ENCODE results near the gene TMSB10.

TMSB10 gene

DNA sequence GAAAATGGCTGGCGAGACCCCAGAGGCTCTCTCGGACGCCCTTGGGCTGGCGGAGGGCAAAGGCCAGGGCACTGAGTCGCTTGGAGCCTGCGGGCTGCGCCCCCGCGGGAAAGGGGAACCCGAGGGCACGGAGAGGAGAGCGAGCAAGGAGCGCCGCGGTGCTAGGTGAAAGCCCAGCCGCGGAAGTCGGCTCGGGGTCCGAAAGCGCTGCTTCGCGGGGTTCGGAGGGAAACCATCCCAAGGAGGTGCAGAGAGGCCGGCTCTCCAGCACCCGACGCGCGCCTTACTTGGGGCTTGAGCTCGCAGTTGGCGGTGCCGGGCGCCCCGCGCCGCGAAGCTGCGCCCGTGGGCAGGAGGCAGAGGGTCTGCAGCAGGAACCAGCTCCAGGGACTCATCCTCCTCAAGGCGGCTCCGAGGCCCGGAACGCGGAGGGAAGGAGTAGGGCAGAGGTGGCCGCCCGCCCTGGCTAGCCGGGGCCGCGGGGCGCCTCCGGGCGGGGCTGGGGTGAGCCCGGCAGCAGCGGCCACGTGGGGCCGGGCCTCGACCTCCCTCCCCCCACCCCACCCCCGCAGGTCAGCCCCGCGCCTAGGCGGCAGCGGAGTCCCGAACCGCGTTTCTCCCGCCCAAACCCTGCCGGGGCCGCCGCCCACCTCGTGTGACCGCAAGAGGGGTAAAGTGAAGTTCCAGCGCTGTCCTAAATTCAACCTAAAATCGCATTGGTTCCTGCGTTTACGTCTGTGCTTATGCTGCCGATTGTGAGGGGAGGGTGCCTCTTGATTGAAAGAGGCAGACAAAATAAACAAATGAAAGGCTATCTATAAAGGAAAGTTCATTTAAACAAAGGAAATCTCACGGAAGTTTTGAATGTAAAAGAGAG lies 24.6 kb upstream of the TMSB10 start, which contains the start of gene TRABD2A:
TRABD2A (minus strand) TSS at position 440 of the 877 bp plus-strand sequence; CDS start at position 395, 45 bp downstream.
- DNase-seq (ENCODE audit: low spot score) = peak; percentile 54

GRCh38 chr2:84881581-84882413 lies 23.7 kb upstream of the TMSB10 start:
- DNase-seq (ENCODE audit: low spot score) = peak; percentile 78

- no peak for DNase-seq (ENCODE audit: low spot score)
These were observed 23.1 kb upstream of the TMSB10 start for GRCh38 chr2:84882414-84882738.

DNA sequence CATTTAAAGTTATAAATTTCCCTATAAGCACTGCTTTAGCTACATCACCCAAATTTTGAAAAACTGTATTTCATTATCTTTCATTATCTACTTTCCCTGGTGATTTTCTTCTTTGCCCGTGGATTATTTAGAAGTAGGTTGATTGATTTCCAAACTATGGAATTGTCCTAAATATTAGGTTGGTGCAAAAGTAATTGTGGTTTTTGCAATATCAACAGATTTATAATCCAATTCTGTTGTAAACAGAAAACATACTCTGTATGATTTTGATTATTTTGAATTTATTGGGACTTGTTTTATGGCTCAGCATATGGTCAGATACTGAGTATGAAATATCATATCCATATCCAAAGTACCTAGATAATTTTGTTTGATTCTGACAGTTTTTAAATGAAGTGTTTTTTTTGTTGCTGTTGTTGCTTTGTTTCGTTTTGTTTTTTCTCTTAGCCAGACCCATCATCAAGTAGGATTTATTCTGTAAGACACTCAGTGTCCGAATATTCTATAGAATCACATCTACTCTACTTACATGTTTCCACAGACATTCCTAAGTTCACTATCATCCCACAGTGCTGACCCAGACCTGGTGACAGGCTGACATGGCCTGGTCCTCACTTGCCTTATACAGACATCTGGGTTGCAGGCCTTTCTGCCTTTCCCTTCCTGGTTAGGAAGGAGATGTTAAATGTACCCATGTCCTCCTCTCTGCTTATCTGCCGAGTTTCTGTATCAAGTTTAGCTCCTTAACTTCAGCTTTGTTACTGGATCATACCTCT lies 22.5 kb upstream of the TMSB10 start:
- no peak for DNase-seq (ENCODE audit: low spot score)

DNA sequence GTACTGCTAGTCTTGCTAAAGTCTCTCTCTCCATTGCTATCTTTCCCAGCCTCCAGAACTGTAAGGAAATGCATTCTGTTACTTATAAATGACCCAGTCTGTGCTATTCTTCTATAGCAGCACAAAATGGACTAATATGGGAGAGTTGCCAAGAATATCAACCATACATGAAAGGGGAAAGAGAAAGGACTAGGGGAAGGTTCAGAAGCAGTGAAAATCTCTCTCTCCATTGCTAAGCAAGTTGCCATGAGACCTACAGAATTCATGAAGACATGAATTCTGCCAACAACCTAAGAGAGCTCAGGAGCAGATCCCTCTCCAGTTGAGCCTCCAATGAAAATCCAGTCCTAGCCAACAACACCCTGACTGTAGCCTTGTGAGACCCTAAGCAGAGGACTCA lies 21.0 kb upstream of the TMSB10 start:
- no peak for DNase-seq (ENCODE audit: low spot score)

- no peak for DNase-seq (ENCODE audit: low spot score)
These were observed 20.3 kb upstream of the TMSB10 start for GRCh38 chr2:84885111-84885510.

DNA sequence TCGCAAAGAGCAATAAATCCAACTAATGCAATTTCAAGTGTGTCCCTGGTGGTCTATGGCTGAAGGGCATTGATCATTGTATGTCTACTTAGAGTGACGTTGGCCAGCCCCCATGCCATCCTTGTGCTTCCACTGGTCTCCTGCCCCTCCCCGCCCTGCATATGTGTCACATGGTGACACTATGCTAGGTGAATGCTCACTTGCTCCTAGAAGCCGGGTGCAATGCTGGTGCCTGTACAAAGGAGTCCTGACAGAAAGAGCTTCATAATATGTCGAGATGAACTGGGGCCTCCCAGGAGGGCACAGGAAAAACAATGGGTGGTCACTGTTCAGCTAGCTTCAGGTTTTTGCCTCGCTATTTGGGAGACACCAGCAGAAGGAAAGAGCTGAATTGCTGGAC lies 18.7 kb upstream of the TMSB10 start:
- no peak for DNase-seq (ENCODE audit: low spot score)

DNA sequence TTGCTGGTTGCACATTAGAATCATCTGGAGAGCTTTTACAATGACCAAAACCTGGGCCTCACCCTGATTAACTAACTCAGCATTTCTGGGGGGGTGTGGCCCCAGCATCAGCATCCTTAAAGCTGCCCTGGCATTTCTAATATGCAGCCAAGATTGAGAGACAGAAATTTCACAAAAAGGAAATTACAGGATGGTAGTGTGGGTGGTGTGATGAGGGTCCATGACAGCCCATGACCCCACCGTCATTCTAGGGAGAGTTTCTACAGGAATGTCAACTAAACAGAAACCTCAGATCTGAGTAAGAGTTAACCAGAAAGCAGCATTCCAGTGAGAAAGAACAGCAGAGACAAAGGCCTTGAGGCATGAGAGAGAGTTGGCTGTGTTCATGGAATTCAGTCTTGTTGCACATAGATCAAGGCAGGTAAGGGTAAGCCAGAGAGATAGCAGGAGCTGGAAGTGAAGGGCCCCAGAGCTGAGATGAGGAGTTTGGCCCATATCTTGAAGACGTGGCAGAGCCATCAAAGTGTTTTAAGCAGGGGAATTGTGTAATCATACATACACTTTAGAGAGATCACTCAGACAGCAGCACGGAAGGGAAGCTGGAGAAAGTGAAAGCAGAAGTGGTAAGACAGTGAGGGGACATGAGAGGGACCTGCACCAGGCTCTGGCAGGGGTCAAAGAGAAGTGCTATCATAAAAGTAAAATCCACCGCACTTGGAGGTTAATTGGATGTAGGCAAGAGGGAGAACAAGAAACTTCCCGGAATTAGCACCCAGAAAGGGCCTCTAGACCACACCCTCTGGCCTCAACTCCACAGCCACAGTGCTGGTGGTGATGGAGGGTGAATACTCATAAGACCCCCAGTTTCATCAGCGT lies 16.8 kb upstream of the TMSB10 start:
- DNase-seq (ENCODE audit: low spot score) = no peak

DNA sequence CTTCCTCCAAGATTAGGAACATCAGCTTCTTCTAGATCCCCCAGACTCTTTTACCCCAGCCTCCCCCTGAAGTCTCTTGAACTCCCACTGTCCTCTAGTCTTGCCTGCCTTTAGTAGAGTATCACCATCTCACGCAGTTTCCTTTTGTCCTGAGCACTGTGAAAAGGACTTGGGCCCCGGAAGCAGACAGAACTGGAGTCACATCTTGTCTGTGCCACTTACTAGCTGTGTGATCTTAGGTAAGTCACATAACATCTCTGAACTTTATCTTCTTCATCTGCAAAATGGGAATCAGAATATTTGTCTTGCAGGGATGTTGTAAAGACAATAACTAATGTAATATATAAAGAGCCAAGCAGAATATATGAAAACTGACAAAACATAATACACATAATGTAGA lies 16.1 kb upstream of the TMSB10 start:
- no peak for DNase-seq (ENCODE audit: low spot score)

- DNase-seq (ENCODE audit: low spot score) = no peak
These were observed 14.0 kb upstream of the TMSB10 start for GRCh38 chr2:84891355-84892010.

DNA sequence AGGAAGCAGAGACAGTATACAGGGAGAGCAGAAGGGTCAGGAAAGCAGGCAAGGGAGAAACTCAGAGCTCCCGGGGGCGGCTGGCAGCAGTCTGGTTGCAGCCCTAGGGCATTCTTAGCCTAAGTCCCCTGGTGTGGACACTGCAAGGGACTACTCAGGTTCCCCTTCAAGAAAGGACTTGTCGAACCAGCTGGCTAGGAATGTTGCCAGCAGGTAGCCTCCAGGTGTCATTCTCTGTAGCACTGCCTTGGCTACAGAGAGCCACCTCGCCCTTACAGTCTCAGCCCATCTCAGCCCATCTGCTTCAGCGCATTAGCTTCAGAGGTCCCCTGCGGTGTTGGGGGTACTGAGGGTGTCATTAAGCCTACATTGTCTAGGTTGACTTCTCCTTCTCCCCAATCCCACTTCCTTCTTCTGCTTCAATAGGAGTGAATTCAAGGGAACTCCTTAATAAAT lies 11.3 kb upstream of the TMSB10 start:
- DNase-seq (ENCODE audit: low spot score) = no peak

DNA sequence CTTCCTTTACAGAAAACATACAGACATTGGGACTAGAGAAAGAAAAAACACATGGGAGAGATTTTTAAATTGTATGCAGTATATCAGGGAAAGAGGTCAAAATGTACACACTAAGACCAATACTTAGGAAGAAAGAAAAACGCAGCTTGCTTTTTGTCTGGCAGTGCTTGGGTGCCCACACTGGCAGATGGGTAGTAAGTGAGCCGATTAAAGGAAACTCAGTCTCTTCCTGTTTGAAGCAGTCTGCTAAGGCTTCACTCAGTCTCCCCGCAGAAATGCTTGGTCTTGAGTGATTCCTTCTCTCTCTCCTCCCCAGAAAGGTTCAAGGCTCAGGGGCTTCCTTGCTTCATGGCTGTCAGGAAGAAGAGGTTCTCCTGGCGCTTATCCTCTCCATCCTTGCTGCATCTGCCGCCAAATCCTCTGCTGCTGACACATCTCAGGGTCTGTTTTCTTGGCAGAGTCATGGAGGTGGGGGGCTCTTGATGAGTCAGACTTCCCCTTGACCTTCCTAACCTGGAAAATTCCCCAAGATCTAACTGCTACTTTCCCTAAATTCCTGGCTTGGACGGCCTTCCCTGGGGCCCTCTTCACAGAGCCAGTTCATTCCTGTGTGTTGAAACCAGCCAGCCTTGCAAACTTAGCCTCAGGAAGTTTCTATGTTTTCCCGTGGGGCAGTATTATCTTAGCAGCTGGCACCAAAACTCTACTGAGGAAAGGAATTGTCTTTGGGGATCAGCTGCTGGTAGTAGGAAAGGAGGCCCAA lies 10.5 kb upstream of the TMSB10 start:
- no peak for DNase-seq (ENCODE audit: low spot score)

- no peak for DNase-seq (ENCODE audit: low spot score)
These were observed 8.9 kb upstream of the TMSB10 start for GRCh38 chr2:84896567-84896966.

GRCh38 chr2:84897773-84898172 lies 7.7 kb upstream of the TMSB10 start:
- no peak for DNase-seq (ENCODE audit: low spot score)

DNA sequence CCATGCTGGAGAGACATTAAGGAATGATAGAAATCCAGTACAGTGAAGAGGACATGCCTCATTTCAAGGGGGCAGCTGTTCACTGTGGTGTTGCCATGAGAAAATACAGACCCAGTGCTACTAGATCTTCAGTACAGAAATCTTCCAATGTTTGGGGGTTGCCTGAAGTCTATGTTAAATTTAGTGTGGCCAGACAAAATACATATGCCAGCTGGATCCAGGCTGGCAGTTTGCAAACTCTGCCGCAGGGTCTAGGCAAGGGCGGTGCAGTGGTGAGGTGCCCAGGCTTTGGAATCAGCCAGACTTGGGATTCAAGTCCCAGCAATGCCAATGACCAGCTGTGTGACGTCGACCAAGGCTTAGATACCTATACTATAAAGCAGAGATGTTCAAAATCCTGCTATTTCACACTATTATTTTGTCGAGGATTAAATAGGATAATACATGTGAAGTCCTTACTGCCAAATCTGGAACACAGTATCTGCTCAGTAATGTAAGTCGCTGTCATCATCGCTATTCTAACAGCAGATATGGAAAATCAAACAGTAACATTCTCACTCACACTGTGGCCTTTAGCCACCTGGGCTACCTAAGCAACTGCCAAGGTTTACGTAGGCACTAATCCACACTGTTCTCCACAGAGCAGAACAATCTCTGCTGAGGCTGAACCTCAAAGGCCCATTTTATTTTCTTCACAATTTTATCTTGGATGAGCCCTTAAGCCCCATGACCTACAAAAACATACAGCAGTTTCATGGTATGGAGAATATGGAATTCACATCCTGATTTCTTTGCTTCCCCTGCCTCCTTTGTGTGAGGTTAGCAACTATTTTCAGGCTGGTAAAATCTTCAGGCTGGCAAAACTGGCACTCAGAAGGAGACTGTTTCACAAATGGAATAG lies 5.9 kb upstream of the TMSB10 start:
- DNase-seq (ENCODE audit: low spot score) = no peak

- no peak for DNase-seq (ENCODE audit: low spot score)
These were observed 4.5 kb upstream of the TMSB10 start for GRCh38 chr2:84900971-84901370.

GRCh38 chr2:84901593-84902120 lies 3.8 kb upstream of the TMSB10 start:
- no peak for DNase-seq (ENCODE audit: low spot score)

DNA sequence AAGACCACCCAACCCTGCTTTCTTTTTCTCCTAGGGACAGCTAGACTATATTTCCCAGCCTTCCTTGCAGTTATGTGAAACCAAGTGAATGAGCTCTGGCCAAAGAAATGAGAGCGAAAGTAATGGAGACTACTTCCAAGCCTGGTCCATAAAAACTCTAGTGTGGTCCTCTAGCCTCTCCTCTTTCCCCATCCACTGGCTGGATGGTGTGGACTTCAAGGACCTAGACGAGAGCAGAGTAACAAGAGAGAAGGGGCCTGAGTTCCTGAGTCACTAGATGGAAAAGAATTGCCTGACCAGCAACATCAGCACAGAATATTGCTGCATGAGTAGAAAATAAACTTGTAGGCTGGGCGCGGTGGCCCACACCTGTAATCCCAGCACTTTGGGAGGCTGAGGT lies 2.9 kb upstream of the TMSB10 start:
- DNase-seq (ENCODE audit: low spot score) = no peak

DNA sequence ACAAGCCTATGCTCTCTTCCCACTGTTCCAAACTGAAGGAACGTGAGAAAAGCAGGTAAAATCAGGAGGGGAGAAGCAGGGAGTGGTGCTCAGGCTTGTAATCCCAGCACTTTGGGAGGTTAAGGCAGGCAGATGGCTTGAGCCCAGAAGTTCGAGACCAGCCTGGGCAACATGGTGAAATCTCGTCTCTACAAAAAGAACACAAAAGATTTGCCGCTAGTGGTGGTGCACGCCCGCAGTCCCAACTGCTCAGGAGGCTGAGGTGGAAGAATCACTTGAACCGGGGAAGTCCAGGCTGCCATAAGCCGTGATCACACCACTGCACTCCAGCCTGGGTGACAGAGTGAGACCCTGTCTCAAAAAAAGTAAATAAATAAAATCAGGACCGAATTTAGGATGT lies 1.3 kb upstream of the TMSB10 start:
- DNase-seq (ENCODE audit: low spot score) = no peak
